ENCODE data around the gene COG5.

DNA sequence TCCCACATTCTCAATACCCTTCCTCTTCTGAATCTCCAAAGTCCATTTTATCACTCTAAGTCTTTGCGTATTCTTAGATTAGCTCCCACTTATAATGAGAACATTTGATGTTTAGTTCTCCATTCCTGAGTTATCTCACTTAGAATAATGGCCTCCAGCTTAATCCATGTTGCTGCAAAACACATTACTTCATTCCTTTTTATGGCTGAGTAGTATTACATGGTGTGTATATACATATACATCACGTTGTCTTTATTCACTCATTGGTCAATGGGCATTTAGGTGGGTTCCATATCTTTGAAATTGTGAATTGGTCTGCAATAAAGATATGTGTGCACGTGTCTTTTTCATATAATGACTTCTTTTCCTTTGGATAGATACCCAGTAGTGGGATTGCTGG, 61.6 kb downstream of the COG5 start:
- TF ChIP-seq POLR2AphosphoS5 (IDR thresholded peaks at IDR 0.05), result no peak
- no peak for TF ChIP-seq POLR2A (IDR thresholded peaks at IDR 0.05)
